T-cell (primary cell): ENCODE measurements around the gene KANTR. TPM values are rescaled to one million over a fixed set of nuclear protein-coding genes. Genes with fewer than 3 reads are reported as not detected.

Source experiments
- ATAC-seq, 4 experiments: fragments of 200-7000 bp in 3 of 4; fragments of 150-1000 bp in 1 of 4; cut with Tn5 transposase; replicated peaks in 1 of 4; 1 replicate in 3 of 4; 2 replicates in 1 of 4; pipeline ENCODE4 v1.10.0; 2021; ENCODE audit warnings: moderate library complexity in 3 of 4, mild to moderate bottlenecking in 2 of 4, moderate number of reproducible peaks in 1 of 4
- CTCF ChIA-PET, 2 donors: fragments of 300-600 bp; sonication (Branson Sonifier 250); formaldehyde crosslinking; loops; one replicate each; lab custom pipeline; 2022; ENCODE audit warnings: antibody characterized with exemption in 2 of 2; lab: Charles Lee
- POLR2A ChIA-PET, 2 donors: fragments of 300-600 bp; sonication (Branson Sonifier 250); formaldehyde crosslinking; loops; one replicate each; lab custom pipeline; 2022; ENCODE audit warnings: antibody characterized with exemption in 2 of 2; lab: Charles Lee
- DNase-seq, 35 experiments: peaks; one replicate each; pipeline versions ENCODE4 v3.0.0 to v3.0.0-alpha.2; 2013 to 2023
- H3K27ac ChIP-seq: one replicate; pipeline ENCODE4 v1.5.1; 2013; ENCODE audit warnings: low read length
- H3K27me3 ChIP-seq, 2 experiments: replicated peaks in 1 of 2; 1 replicate in 1 of 2; 2 replicates in 1 of 2; pipeline versions ENCODE4 v1.6.1 to v1.7.0; 2013; ENCODE audit warnings: low read length in 1 of 2, mixed read lengths in 1 of 2; ENCODE audit not compliant: control insufficient read depth in 2 of 2, insufficient read depth in 2 of 2; ENCODE audit errors: extremely low read depth in 1 of 2
- H3K36me3 ChIP-seq, 2 donors: 1 replicate in 1 of 2; 2 replicates in 1 of 2; pipeline versions ENCODE4 v1.6.1 to v1.7.0; 2013; ENCODE audit warnings: low read length in 1 of 2; ENCODE audit not compliant: control insufficient read depth in 2 of 2, insufficient read depth in 1 of 2; ENCODE audit errors: extremely low read depth in 1 of 2
- H3K4me1 ChIP-seq, 2 experiments: 1 replicate in 1 of 2; 2 replicates in 1 of 2; pipeline versions ENCODE4 v1.6.1 to v1.7.0; 2013; ENCODE audit warnings: low read length in 2 of 2, mixed read lengths in 1 of 2; ENCODE audit not compliant: insufficient read depth in 2 of 2, control insufficient read depth in 1 of 2; ENCODE audit errors: extremely low read depth in 1 of 2
- H3K4me3 ChIP-seq, 2 donors: 1 replicate in 1 of 2; 2 replicates in 1 of 2; pipeline versions ENCODE4 v1.5.1 to v1.7.0; 2013; ENCODE audit warnings: mild to moderate bottlenecking in 2 of 2, low read length in 1 of 2, moderate library complexity in 1 of 2; ENCODE audit not compliant: control insufficient read depth in 1 of 2; ENCODE audit errors: extremely low read depth in 1 of 2
- H3K9me3 ChIP-seq: 2 replicates; pipeline ENCODE4 v1.7.0; 2013
- H3K27ac Mint-ChIP-seq, 2 donors: one replicate each; pipeline ENCODE4 v1.8.0; 2020 to 2021; ENCODE audit warnings: mild to moderate bottlenecking in 2 of 2, mixed read lengths in 2 of 2
- H3K27me3 Mint-ChIP-seq, 2 donors: one replicate each; pipeline ENCODE4 v1.8.0; 2021 to 2022; ENCODE audit warnings: mixed read lengths in 2 of 2
- H3K36me3 Mint-ChIP-seq: one replicate; pipeline ENCODE4 v1.8.0; 2021; ENCODE audit warnings: mixed read lengths
- H3K4me1 Mint-ChIP-seq, 3 donors: one replicate each; pipeline ENCODE4 v1.8.0; 2020 to 2022; ENCODE audit warnings: mixed read lengths in 3 of 3, mild to moderate bottlenecking in 1 of 3
- H3K4me3 Mint-ChIP-seq, 3 donors: one replicate each; pipeline ENCODE4 v1.8.0; 2020 to 2022; ENCODE audit warnings: mild to moderate bottlenecking in 3 of 3, mixed read lengths in 3 of 3, moderate library complexity in 3 of 3
- H3K9me3 Mint-ChIP-seq, 3 donors: one replicate each; pipeline ENCODE4 v1.8.0; 2020 to 2022; ENCODE audit warnings: mixed read lengths in 3 of 3
- WGBS: methylation state at CpG from one replicate; pipeline ENCODE4 v1.1.5; 2013; ENCODE audit warnings: missing lambda C conversion rate; ENCODE audit not compliant: insufficient coverage; 5-methylcytosine and 5-hydroxymethylcytosine counted together
- total RNA-seq, 35 experiments: library from RNA in 6 of 35; stranded (reverse) in 6 of 35; fragments of 120-200 nt in 1 of 35; gene quantifications; one replicate each; pipeline versions ENCODE4 v1.2.1 to v1.2.4 and lab custom pipeline; 2013 to 2026

KANTR gene
- total RNA-seq, 5 donors from 2014 or later (not counting 1 experiment from before 2014, with no cell fraction given), result 14.9 to 21.2 (median 17.0) TPM

DNA sequence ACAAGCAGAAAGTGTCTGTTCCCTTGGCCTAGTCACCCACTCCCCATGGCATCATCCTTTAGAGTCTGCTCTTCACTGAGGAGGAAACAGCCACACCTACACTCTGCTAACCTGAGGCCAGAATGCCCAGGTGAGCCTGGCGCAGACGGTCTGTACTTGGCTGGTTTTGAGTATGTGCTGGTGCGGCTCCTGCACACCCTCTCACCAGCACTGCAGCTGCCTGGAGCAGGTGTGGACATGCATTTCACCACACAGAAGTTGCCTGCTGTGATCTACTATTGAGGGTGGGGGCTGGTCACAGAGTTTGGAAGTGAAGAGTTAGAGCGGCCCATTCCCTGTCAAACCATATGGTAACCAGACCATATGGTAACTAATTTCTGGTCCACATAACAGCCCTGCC, 39.5 kb downstream of the KANTR start:
- H3K27ac Mint-ChIP-seq, result no peak overlapping the region
- POLR2A ChIA-PET, result no interaction called here
- Histone ChIP-seq H3K4me3 (no peak overlapping the region), H3K9me3 (no peaks in the 10 kb centered on the region), H3K27me3 (no peaks in the 10 kb centered on the region), H3K36me3 (no peaks in the 10 kb centered on the region), H3K4me1 (no peaks in the 10 kb centered on the region), H3K27ac (no peak overlapping the region)
- no CpG with 5 or more reads among the region's 4 CpGs for WGBS
- peaks cover 24% of the 10 kb centered on the region for H3K36me3 Mint-ChIP-seq
- ATAC-seq (no peak), DNase-seq (no peak)
- H3K27me3 Mint-ChIP-seq, result no peaks in the 10 kb centered on the region
- H3K4me3 Mint-ChIP-seq, result no peak overlapping the region
- H3K9me3 Mint-ChIP-seq, result no peaks in the 10 kb centered on the region
- CTCF ChIA-PET, result no interaction called here
- peaks cover 0 to 1% (median 0%) of the 10 kb centered on the region in 3 donors for H3K4me1 Mint-ChIP-seq

DNA sequence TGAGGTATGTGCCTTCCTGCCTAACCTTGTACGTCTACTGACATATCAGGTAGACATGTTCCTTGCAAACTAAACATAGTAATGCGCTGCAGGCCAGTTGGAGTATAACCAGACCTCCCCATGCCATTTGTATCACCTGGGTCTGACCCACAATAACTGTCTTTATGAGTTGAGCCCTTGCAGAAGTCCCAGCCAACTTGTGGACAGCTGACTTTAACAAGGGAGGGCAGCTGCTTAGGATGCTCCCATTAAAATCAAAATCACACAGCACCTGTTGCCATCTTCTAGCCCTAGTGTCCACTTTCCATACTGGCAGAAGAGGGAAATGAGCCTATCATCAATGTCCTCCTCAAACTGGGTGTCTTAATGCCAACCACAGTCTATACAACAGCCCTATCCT, 41.6 kb downstream of the KANTR start:
- no peak for DNase-seq
- no peaks in the 10 kb centered on the region for H3K27me3 Mint-ChIP-seq
- Histone ChIP-seq H3K4me1 (no peaks in the 10 kb centered on the region), H3K27ac (no peak overlapping the region), H3K27me3 (no peaks in the 10 kb centered on the region), H3K9me3 (no peaks in the 10 kb centered on the region), H3K4me3 (no peak overlapping the region), H3K36me3 (no peaks in the 10 kb centered on the region)
- ATAC-seq, result no peak
- no peaks in the 10 kb centered on the region for H3K9me3 Mint-ChIP-seq
- H3K4me3 Mint-ChIP-seq, result no peak overlapping the region
- H3K36me3 Mint-ChIP-seq, result peaks cover 27% of the 10 kb centered on the region
- H3K4me1 Mint-ChIP-seq, result no peaks in the 10 kb centered on the region
- H3K27ac Mint-ChIP-seq, result no peak overlapping the region
- no CpG with 5 or more reads among the region's 2 CpGs for WGBS
- ChIA-PET CTCF (interaction anchor here in 1 of 2 donors (0.6 kb wide), 1 partner anchor 330 kb away, joined by 6 read pairs; no protein-coding TSS in a partner anchor), POLR2A (no interaction called here)

DNA sequence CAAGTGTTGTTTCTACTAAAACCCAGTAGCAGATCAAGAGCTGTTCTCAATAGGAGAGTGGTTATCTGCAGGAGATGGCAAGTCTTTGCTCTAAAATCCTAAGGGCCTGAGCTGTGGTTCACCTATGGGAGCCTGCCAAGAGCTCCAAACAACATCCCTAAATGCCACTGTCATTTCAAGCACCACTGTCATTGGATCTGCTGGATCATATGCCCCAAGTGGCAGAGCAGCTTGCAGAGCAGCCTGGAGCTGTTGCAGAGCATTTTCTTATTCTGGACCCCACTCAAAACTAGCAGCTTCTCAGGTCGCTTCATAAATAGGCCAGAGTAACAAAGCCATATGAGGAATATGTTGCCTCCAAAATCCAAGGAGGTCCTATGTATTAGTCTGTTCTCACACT, 59.6 kb downstream of the KANTR start:
- DNase-seq, result no peak
- H3K27me3 Mint-ChIP-seq, result no peaks in the 10 kb centered on the region
- POLR2A ChIA-PET, result no interaction called here

GRCh38 chrX:53155512-53156206, 61.7 kb downstream of the KANTR start:
- H3K36me3 Mint-ChIP-seq, result peaks cover 6% of the 10 kb centered on the region
- CTCF ChIA-PET, result no interaction called here

More for the DNA sequence above, 59.6 kb downstream of the KANTR start:
- Mint-ChIP-seq H3K4me1 (no peaks in the 10 kb centered on the region), H3K4me3 (no peak overlapping the region), H3K36me3 (peaks cover 6% of the 10 kb centered on the region), H3K27ac (no peak overlapping the region), H3K9me3 (no peaks in the 10 kb centered on the region)
- WGBS, result no CpG with 5 or more reads among the region's 1 CpG
- no peaks in the 10 kb centered on the region for H3K36me3 ChIP-seq
- H3K4me3 ChIP-seq, result no peak overlapping the region
- no peak for ATAC-seq
- H3K9me3 ChIP-seq, result no peaks in the 10 kb centered on the region
- no peaks in the 10 kb centered on the region for H3K27me3 ChIP-seq
- H3K4me1 ChIP-seq, result no peaks in the 10 kb centered on the region
- no peak overlapping the region for H3K27ac ChIP-seq
- CTCF ChIA-PET, result no interaction called here

GRCh38 chrX:53156207-53156596, 62.3 kb downstream of the KANTR start:
- no peaks in the 10 kb centered on the region for H3K4me1 ChIP-seq
- DNase-seq (no peak), ATAC-seq (no peak)
- H3K9me3 ChIP-seq, result no peaks in the 10 kb centered on the region
- Mint-ChIP-seq H3K4me3 (no peak overlapping the region), H3K27me3 (no peaks in the 10 kb centered on the region), H3K27ac (no peak overlapping the region), H3K4me1 (no peaks in the 10 kb centered on the region), H3K9me3 (no peaks in the 10 kb centered on the region), H3K36me3 (peaks cover 6% of the 10 kb centered on the region)
- no peaks in the 10 kb centered on the region for H3K36me3 ChIP-seq
- no peak overlapping the region for H3K27ac ChIP-seq
- no CpG with 5 or more reads among the region's 2 CpGs for WGBS
- ChIA-PET POLR2A (no interaction called here), CTCF (no interaction called here)
- H3K27me3 ChIP-seq, result no peaks in the 10 kb centered on the region
- no peak overlapping the region for H3K4me3 ChIP-seq

More at GRCh38 chrX:53155512-53156206, 61.7 kb downstream of the KANTR start:
- no peak overlapping the region for H3K27ac ChIP-seq
- Mint-ChIP-seq H3K4me1 (no peaks in the 10 kb centered on the region), H3K9me3 (no peaks in the 10 kb centered on the region), H3K27me3 (no peaks in the 10 kb centered on the region), H3K27ac (no peak overlapping the region), H3K4me3 (no peak overlapping the region)
- H3K27me3 ChIP-seq, result no peaks in the 10 kb centered on the region
- DNase-seq (no peak), ATAC-seq (no peak)
- H3K9me3 ChIP-seq, result no peaks in the 10 kb centered on the region
- H3K36me3 ChIP-seq, result no peaks in the 10 kb centered on the region
- WGBS, result no CpG with 5 or more reads among the region's 8 CpGs
- POLR2A ChIA-PET, result no interaction called here
- H3K4me3 ChIP-seq, result no peak overlapping the region
- H3K4me1 ChIP-seq, result no peaks in the 10 kb centered on the region

GRCh38 chrX:53159184-53159583, 65.2 kb downstream of the KANTR start:
- Histone ChIP-seq H3K27me3 (no peaks in the 10 kb centered on the region), H3K4me1 (no peaks in the 10 kb centered on the region), H3K4me3 (no peak overlapping the region), H3K27ac (no peak overlapping the region), H3K9me3 (no peaks in the 10 kb centered on the region), H3K36me3 (no peaks in the 10 kb centered on the region)
- Mint-ChIP-seq H3K27me3 (no peaks in the 10 kb centered on the region), H3K9me3 (no peaks in the 10 kb centered on the region), H3K27ac (no peak overlapping the region), H3K36me3 (peaks cover 3% of the 10 kb centered on the region), H3K4me1 (peaks cover 0 to 2% (median 0%) of the 10 kb centered on the region in 3 donors), H3K4me3 (no peak overlapping the region)
- CTCF ChIA-PET, result no interaction called here
- 74% methylated on average over 3 of the region's 11 CpGs for WGBS
- ATAC-seq (no peak), DNase-seq (no peak)
- POLR2A ChIA-PET, result no interaction called here
